Activated T-cell treated with anti-CD3 and anti-CD28 coated beads, Interleukin-2, amount 50 U/mL, for 72 hours (primary cell): ENCODE results near the gene RGS6. TPM values are rescaled to one million over a fixed set of nuclear protein-coding genes. Genes with fewer than 3 reads are reported as not detected.

Experiments used
- ATAC-seq, 2 donors: fragments of 150-1000 bp; cut with Tn5 transposase; replicated peaks in 1 of 2; 2 replicates each; pipeline ENCODE4 v1.10.0; 2021; ENCODE audit warnings: moderate library complexity in 2 of 2, mild to moderate bottlenecking in 1 of 2
- DNase-seq, 2 donors: peaks; one replicate each; pipeline ENCODE4 v3.0.0; 2021 to 2022; ENCODE audit warnings: mixed read lengths in 1 of 2
- H3K27ac Mint-ChIP-seq: one replicate; pipeline ENCODE4 v1.8.0; 2022; ENCODE audit warnings: mild to moderate bottlenecking, moderate library complexity, mixed read lengths
- H3K27me3 Mint-ChIP-seq: one replicate; pipeline ENCODE4 v1.8.0; 2022; ENCODE audit warnings: low read depth, mixed read lengths
- H3K36me3 Mint-ChIP-seq, 2 donors: one replicate each; pipeline ENCODE4 v1.8.0; 2022; ENCODE audit warnings: mixed read lengths in 2 of 2, mild to moderate bottlenecking in 1 of 2; ENCODE audit not compliant: insufficient read depth in 2 of 2
- H3K4me1 Mint-ChIP-seq: one replicate; pipeline ENCODE4 v1.8.0; 2022; ENCODE audit warnings: low read depth, mixed read lengths
- H3K4me3 Mint-ChIP-seq, 2 donors: one replicate each; pipeline ENCODE4 v1.8.0; 2022; ENCODE audit warnings: mild to moderate bottlenecking in 2 of 2, mixed read lengths in 2 of 2, moderate library complexity in 2 of 2
- H3K9me3 Mint-ChIP-seq, 2 donors: one replicate each; pipeline ENCODE4 v1.8.0; 2022; ENCODE audit warnings: mixed read lengths in 2 of 2
- total RNA-seq, 2 donors: library from RNA; stranded (reverse); gene quantifications; one replicate each; pipeline ENCODE4 v1.2.3, GENCODE V29; 2022

RGS6 gene
- total RNA-seq, 2 donors from 2014 or later: 2.2 to 2.5 TPM

DNA sequence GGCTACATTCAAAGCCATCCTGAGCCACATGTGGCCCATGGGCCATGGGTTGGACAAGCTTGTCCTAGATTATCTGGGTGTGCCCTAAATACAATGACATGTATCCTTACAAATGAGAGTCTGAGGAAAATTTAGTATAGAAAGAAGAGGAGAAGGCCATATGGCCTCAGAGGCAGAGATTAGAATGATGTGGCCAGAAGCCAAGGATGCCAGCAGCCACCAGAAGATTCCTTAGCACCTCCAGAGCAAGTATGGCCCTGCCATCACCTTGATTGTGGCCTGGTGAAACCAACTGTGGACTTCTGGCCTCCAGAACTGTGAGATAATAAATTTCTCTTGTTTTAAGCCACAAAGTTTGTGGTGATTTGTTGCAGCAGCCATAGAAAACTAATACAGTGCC is 436.9 kb downstream of the RGS6 start:
- no peak overlapping the region for H3K4me3 Mint-ChIP-seq
- peaks cover 6% of the 10 kb centered on the region for H3K27me3 Mint-ChIP-seq
- no peaks in the 10 kb centered on the region for H3K4me1 Mint-ChIP-seq
- no peaks in the 10 kb centered on the region for H3K9me3 Mint-ChIP-seq
- H3K27ac Mint-ChIP-seq: no peak overlapping the region
- ATAC-seq (no peak), DNase-seq (no peak)
- no peaks in the 10 kb centered on the region for H3K36me3 Mint-ChIP-seq

DNA sequence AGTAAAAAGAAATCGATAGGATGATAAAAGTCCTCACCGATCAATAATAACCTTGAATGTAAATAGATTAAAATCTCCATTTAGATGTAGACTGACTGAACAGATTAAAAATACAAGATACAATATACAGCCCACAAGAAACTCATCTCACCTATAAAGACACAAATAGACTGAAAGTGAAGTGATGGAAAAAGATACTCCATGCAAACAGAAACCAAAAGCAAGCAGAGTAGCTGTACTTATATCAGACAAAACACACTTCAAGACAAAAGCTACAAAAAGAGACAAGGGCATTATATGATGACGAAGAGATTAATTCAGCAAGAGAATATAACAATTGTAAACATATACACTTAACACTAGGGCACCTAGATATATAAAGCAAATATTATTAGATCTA is 444.8 kb downstream of the RGS6 start:
- peaks cover 10% of the 10 kb centered on the region for H3K27me3 Mint-ChIP-seq
- peaks cover 14% of the 10 kb centered on the region for H3K4me1 Mint-ChIP-seq
- peaks cover 8 to 9% of the 10 kb centered on the region in 2 donors for H3K9me3 Mint-ChIP-seq
- no peak for ATAC-seq
- H3K27ac Mint-ChIP-seq: no peak overlapping the region
- H3K4me3 Mint-ChIP-seq: no peak overlapping the region
- H3K36me3 Mint-ChIP-seq: peaks cover 1% of the 10 kb centered on the region in 2 donors
- DNase-seq: no peak

DNA sequence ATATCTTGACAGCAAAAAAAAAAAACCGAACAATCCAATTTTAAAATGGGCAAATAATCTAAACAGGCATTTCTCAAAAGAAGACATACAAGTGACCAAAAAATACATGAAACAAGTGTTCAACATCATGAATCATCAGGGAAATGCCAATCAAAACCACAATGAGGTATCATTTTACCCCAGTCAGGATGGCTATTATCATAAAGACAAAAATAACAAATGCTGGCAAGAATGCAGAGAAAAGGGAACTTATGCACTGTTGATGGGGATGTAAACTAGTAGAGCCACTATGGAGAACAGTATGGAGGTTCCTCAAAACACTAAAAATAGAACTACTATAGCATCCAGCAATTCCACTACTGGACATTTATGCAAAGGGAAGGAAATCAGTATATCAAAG is 448.2 kb downstream of the RGS6 start:
- H3K27ac Mint-ChIP-seq: no peak overlapping the region
- no peak for DNase-seq
- H3K27me3 Mint-ChIP-seq: peaks cover 18% of the 10 kb centered on the region
- peaks cover 14% of the 10 kb centered on the region for H3K4me1 Mint-ChIP-seq
- no peak for ATAC-seq
- no peak overlapping the region for H3K4me3 Mint-ChIP-seq
- peaks cover 0 to 1% of the 10 kb centered on the region in 2 donors for H3K36me3 Mint-ChIP-seq
- H3K9me3 Mint-ChIP-seq: peaks cover 6 to 7% of the 10 kb centered on the region in 2 donors

DNA sequence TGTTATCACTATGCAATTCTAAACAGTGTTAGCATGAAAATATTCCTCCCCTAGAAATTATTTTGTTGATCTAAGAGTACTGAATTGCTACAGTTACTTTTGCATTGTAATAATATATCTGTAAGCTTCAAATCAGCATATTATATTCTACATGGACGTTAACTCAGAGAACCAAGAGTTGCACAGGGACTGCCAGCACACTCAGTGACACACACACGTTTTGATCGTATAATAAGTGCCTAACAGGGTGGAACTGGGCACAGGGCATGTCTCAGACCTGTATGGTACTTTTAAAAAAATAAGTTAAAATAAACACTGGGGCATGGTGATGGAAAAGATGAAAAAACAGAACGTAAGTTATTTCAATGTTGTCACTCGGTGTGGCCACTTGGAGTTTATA is 451.6 kb downstream of the RGS6 start:
- Mint-ChIP-seq H3K27ac (no peak overlapping the region), H3K4me1 (peaks cover 7% of the 10 kb centered on the region), H3K36me3 (no peaks in the 10 kb centered on the region), H3K4me3 (no peak overlapping the region), H3K27me3 (peaks cover 18% of the 10 kb centered on the region), H3K9me3 (peaks cover 0 to 3% of the 10 kb centered on the region in 2 donors)
- DNase-seq (no peak), ATAC-seq (no peak)

DNA sequence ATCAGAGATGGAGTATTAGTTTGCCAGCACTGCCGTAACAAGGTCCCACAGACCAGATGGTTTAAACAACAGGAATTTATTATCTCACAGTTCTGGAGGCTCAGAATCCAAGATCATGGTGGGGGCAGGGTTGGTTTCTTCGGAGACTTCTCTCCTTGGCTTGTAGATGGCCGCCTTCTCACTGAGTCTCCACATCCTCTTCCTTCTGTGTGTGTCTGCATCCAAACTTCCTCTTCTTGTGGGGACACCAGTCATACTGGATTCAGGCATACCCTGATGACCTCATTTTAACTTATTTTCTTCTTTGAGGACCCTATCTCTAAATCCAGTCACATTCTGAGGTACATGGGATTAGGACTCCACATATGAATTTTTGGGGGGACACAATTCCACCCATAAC is 455.5 kb downstream of the RGS6 start:
- Mint-ChIP-seq H3K27me3 (peaks cover under 1% of the 10 kb centered on the region), H3K9me3 (peaks cover 2% of the 10 kb centered on the region in 2 donors), H3K27ac (no peak overlapping the region), H3K4me3 (no peak overlapping the region), H3K36me3 (no peaks in the 10 kb centered on the region), H3K4me1 (no peaks in the 10 kb centered on the region)
- no peak for DNase-seq
- no peak for ATAC-seq

DNA sequence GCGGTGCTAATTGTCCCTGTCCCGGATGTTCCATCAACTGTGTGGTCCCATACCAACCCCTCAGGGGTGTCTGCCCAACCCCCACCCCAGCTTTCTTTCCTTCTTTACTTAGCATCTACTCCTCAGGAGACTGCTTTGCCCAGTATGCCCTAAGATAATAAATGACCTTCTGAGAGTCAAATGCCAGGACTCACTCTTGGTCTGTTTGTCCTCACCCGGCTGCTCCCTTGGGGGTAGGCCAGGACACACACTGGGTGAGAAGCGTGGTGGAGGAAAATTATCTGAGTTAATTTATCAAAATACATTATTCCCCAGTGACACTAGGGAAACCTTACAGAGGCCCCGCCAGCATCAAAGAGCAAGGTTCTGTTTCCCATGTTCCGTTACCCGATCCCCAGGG is 457.0 kb downstream of the RGS6 start:
- DNase-seq (no peak), ATAC-seq (no peak)
- no peak overlapping the region for H3K4me3 Mint-ChIP-seq
- no peaks in the 10 kb centered on the region for H3K36me3 Mint-ChIP-seq
- H3K4me1 Mint-ChIP-seq: no peaks in the 10 kb centered on the region
- H3K9me3 Mint-ChIP-seq: peaks cover 2 to 4% of the 10 kb centered on the region in 2 donors
- H3K27me3 Mint-ChIP-seq: no peaks in the 10 kb centered on the region
- no peak overlapping the region for H3K27ac Mint-ChIP-seq

DNA sequence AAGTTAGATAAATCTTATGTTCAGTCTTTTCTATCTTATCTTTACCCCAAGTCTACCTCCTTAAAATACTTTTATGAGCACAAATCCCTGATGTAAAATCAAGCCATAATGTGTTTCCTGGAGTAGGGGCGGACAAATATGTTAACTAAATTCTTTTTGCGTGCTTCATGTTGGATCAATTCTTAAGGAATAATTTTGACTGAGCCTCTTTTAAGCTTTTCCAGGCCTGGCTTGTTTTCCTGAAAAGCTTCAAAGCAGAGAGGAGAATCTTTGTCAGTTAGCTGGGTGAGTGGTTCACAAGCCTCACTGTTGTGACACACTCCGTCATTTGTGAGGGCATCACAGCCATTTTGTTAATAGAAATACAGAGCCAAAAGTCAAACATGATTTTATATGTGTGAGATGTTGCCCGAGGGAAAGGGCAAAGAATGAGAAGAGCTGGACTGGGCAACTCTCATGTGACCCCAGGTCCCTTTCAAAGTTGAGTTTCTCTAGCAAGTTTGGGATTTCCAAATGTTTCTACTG is 468.9 kb downstream of the RGS6 start:
- Mint-ChIP-seq H3K4me3 (peak overlapping the region in 1 of 2 donors; percentile 8), H3K9me3 (peaks cover 0 to 4% of the 10 kb centered on the region in 2 donors), H3K27ac (peak overlapping the region; percentile 31), H3K36me3 (peaks cover 3% of the 10 kb centered on the region in 2 donors), H3K4me1 (peaks cover 14% of the 10 kb centered on the region), H3K27me3 (peaks cover 66% of the 10 kb centered on the region)
- DNase-seq (no peak), ATAC-seq (no peak)

DNA sequence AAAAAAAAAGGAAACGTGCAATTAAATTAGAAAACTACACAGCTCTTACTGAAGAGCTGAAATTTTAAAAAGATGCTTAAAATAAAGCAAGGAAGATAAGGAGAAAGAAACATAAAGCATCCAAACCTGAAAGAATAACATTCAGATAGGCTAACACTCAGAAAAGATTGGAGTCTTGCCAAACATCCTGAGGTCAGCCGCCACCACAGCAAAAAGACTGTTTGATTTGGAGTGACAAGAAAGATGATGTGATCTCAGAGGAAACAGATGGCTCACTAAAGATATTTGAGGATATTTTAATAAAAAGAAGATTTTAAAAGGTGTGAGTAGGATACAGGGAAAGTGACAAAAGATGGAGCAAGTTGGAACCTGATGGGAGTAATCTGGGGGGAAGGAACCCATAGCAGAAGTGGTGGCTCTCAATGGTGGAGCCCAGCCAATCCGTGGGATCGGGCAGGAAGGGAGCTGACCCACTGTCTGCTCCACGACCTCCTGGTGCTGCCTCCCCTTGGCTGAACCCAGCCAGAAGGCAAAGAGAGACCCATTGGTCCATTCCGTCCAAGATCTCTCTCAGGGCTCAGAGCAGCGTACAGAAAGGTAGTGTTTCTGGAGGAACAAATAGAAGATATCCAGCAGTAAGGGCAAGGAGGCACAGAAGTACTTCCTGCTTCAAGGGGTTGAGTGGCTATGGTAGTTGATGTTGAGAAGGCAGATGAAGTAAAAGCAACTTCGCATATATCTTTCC is 469.6 kb downstream of the RGS6 start:
- peak in 1 of 2 donors; percentile 32 for ATAC-seq
- peak in 1 of 2 donors; percentile 27 for DNase-seq
- peaks cover 66% of the 10 kb centered on the region for H3K27me3 Mint-ChIP-seq
- peaks cover 0 to 3% of the 10 kb centered on the region in 2 donors for H3K36me3 Mint-ChIP-seq
- peak overlapping the region in 1 of 2 donors; percentile 8 for H3K4me3 Mint-ChIP-seq
- H3K4me1 Mint-ChIP-seq: peaks cover 14% of the 10 kb centered on the region
- peaks cover 0 to 4% of the 10 kb centered on the region in 2 donors for H3K9me3 Mint-ChIP-seq
- H3K27ac Mint-ChIP-seq: peak overlapping the region; percentile 31

DNA sequence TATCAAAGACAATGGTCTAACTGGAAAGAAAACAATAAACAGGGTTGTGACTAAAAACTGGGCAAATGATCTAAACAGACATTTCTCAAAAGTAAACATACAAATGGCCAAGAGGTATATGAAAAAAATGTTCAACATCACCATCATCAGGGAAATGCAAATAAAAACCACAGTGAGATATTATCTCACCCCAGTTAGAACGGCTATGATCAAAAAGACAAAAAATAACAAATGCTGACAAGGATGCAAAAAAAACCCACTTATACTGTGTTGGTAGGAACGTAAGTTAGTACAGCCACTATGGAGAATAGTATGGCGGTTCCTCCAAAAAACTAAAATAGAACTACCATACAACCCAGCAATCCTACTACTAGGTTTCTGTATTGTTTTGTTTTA is 470.1 kb downstream of the RGS6 start:
- Mint-ChIP-seq H3K36me3 (peaks cover 0 to 3% of the 10 kb centered on the region in 2 donors), H3K4me3 (no peak overlapping the region), H3K27ac (no peak overlapping the region), H3K4me1 (peaks cover 14% of the 10 kb centered on the region), H3K27me3 (peaks cover 66% of the 10 kb centered on the region), H3K9me3 (peaks cover 0 to 4% of the 10 kb centered on the region in 2 donors)
- ATAC-seq (no peak), DNase-seq (no peak)

DNA sequence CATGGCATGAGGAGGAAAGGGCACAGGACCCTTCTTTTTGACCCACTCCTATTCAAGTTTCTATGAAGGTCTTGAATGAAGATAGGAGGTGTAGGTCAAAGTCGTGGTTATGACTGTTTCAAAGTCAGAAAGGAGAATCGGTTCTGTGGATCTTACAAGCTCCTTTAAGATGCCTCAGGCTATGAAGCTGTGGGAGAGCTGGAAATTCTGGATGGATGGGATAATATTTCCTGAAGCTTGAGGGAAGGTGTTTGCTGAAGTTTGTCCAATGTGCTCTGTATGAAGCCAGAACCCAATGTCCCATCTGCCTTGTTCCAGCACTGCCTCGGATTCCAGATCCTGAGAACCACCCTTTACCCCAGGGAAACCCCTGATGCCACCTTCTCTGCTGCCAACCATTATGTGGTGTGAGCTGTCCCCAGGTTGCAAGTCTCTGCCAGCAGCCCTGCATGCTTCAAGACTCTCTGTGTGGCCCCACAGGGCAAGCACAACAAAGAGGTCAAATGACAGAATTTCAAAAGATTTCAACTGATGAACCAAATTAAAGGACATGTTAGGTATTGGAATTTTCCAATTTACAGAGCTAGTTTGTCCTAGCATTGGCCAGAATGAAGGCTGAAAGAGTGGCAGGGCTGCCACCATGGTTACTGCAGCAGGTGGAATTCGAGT is 472.0 kb downstream of the RGS6 start:
- no peaks in the 10 kb centered on the region for H3K9me3 Mint-ChIP-seq
- ATAC-seq: no peak
- DNase-seq: no peak
- no peaks in the 10 kb centered on the region for H3K36me3 Mint-ChIP-seq
- peaks cover 56% of the 10 kb centered on the region for H3K27me3 Mint-ChIP-seq
- no peak overlapping the region for H3K4me3 Mint-ChIP-seq
- no peak overlapping the region for H3K27ac Mint-ChIP-seq
- peaks cover 14% of the 10 kb centered on the region for H3K4me1 Mint-ChIP-seq

DNA sequence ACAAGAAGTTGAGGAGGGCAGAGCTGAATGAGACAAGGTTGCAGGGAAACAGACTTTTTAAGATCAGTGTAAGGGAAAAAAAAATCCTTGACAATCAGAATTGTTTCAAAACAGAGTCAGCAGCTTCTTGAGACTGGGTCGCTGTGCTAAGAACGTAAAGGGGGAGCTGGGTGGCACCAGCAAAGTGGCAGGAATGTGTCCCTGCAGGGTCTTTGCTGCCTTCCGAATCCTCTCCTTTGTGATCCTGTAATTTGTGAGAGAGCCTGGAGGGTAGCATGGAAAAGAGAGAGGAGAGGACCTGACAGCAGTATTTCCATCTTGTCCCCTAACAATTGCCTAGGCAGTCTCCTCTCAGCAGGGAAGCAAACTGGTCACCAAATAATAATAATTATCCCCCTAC is 472.8 kb downstream of the RGS6 start:
- ATAC-seq (no peak), DNase-seq (no peak)
- Mint-ChIP-seq H3K9me3 (no peaks in the 10 kb centered on the region), H3K4me1 (peaks cover 14% of the 10 kb centered on the region), H3K27ac (no peak overlapping the region), H3K4me3 (no peak overlapping the region), H3K27me3 (peaks cover 48% of the 10 kb centered on the region), H3K36me3 (no peaks in the 10 kb centered on the region)

DNA sequence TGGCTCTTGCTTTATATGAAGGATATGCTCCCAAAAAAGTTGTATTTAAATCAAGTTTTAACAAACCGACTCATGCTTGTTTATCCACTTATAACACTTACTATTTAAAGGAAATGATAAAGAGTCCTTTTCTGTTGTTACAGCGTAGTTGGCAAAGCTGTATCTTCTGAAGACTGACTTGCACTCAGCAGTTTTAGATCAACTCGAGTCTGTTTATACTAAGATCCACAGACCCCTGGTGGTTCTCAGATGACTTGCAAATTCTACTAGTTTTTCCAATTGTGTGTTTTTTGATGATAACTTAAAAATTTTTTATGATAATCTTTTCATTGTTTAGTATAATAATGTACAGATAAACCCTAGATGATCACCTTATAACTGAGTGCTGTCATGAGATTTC is 475.8 kb downstream of the RGS6 start:
- Mint-ChIP-seq H3K27me3 (peaks cover 26% of the 10 kb centered on the region), H3K4me3 (no peak overlapping the region), H3K9me3 (no peaks in the 10 kb centered on the region), H3K36me3 (peaks cover 0 to 2% of the 10 kb centered on the region in 2 donors), H3K4me1 (no peaks in the 10 kb centered on the region), H3K27ac (no peak overlapping the region)
- DNase-seq: no peak
- no peak for ATAC-seq

DNA sequence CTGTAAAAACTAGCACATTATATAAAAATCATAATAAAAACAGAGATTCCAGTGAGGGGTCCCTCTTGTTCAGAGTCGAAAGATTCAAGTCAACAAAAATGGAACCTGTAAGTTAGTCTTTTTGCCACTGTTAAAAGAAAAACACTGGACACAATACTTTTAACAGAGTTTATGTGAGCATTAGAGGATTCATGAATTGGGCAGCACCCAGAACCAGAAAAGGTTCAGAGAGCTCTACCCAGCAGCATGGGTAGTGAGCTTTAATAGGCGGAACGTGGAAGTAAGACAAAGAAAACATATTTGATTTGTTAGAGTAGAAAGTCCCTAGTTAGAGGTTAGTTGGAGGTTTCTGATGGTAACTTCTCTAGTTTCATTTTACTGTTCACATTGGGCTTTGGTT is 476.8 kb downstream of the RGS6 start:
- H3K27me3 Mint-ChIP-seq: peaks cover 18% of the 10 kb centered on the region
- DNase-seq (no peak), ATAC-seq (no peak)
- no peak overlapping the region for H3K27ac Mint-ChIP-seq
- H3K4me1 Mint-ChIP-seq: no peaks in the 10 kb centered on the region
- H3K36me3 Mint-ChIP-seq: peaks cover 0 to 2% of the 10 kb centered on the region in 2 donors
- no peaks in the 10 kb centered on the region for H3K9me3 Mint-ChIP-seq
- H3K4me3 Mint-ChIP-seq: no peak overlapping the region
